Neural progenitor cell (in vitro differentiated cells): ENCODE data around the gene AGTRAP. TPM values are rescaled to one million over a fixed set of nuclear protein-coding genes. Genes with fewer than 3 reads are reported as not detected.

Experiments
- DNase-seq: peaks from one replicate; pipeline ENCODE4 v3.0.0-alpha.2; 2016; ENCODE audit warnings: low spot score
- H2AFZ ChIP-seq: fragments of 200-600 bp; sonication (generic); replicated peaks from 2 replicates; pipeline ENCODE4 v1.6.1; 2016; ENCODE audit warnings: antibody characterized with exemption
- H3F3A ChIP-seq: fragments of 200-600 bp; sonication (generic); 2 replicates; pipeline ENCODE4 v1.6.1; 2016; ENCODE audit warnings: antibody characterized with exemption, low read depth
- H3K27ac ChIP-seq: fragments of 200-600 bp; sonication (generic); 2 replicates; pipeline ENCODE4 v1.5.1; 2016; ENCODE audit warnings: mild to moderate bottlenecking
- H3K27me3 ChIP-seq: fragments of 200-600 bp; sonication (generic); 2 replicates; pipeline ENCODE4 v1.6.1; 2016; ENCODE audit warnings: mild to moderate bottlenecking, moderate library complexity
- H3K36me3 ChIP-seq: fragments of 200-600 bp; sonication (generic); 2 replicates; pipeline ENCODE4 v1.5.1; 2016
- H3K4me1 ChIP-seq: fragments of 200-600 bp; sonication (generic); 2 replicates; pipeline ENCODE4 v1.6.1; 2016; ENCODE audit warnings: mixed run types
- H3K4me2 ChIP-seq: fragments of 200-600 bp; sonication (generic); 2 replicates; pipeline ENCODE4 v1.6.1; 2016
- H3K4me3 ChIP-seq: fragments of 200-600 bp; sonication (generic); 2 replicates; pipeline ENCODE4 v1.5.1; 2016
- H3K79me2 ChIP-seq: fragments of 200-600 bp; sonication (generic); 2 replicates; pipeline ENCODE4 v1.6.1; 2016; ENCODE audit warnings: low read depth
- H3K9ac ChIP-seq: fragments of 200-600 bp; sonication (generic); 2 replicates; pipeline ENCODE4 v1.6.1; 2016
- H3K9me3 ChIP-seq: fragments of 200-600 bp; sonication (generic); 2 replicates; pipeline ENCODE4 v1.5.1; 2016; ENCODE audit warnings: low read depth
- H4K20me1 ChIP-seq: fragments of 200-600 bp; sonication (generic); 2 replicates; pipeline ENCODE4 v1.6.1; 2016; ENCODE audit warnings: low read depth
- H3K27ac Mint-ChIP-seq: 3 replicates; pipeline ENCODE4 v1.8.0; 2021; ENCODE audit warnings: mixed read lengths
- H3K27me3 Mint-ChIP-seq: 2 replicates; pipeline ENCODE4 v1.8.0; 2022; ENCODE audit warnings: low read depth, mild to moderate bottlenecking, inconsistent platforms, moderate library complexity, mixed read lengths; ENCODE audit not compliant: insufficient read depth
- H3K36me3 Mint-ChIP-seq: 3 replicates; pipeline ENCODE4 v1.8.0; 2021; ENCODE audit warnings: mixed read lengths
- H3K4me1 Mint-ChIP-seq: 3 replicates; pipeline ENCODE4 v1.8.0; 2021; ENCODE audit warnings: mixed read lengths
- H3K4me3 Mint-ChIP-seq: 3 replicates; pipeline ENCODE4 v1.8.0; 2021; ENCODE audit warnings: mild to moderate bottlenecking, moderate library complexity, mixed read lengths
- H3K9me3 Mint-ChIP-seq: 3 replicates; pipeline ENCODE4 v1.8.0; 2020; ENCODE audit warnings: mixed read lengths
- EZH2 ChIP-seq: fragments of 200-600 bp; sonication (generic); IDR thresholded peaks from 2 replicates; pipeline ENCODE4 v1.6.1; 2017; ENCODE audit warnings: antibody characterized with exemption, mild to moderate bottlenecking, moderate library complexity
- EZH2phosphoT487 ChIP-seq: fragments of 200-600 bp; sonication (generic); IDR thresholded peaks from 2 replicates; pipeline ENCODE4 v1.6.1; 2017; ENCODE audit warnings: antibody characterized with exemption
- total RNA-seq: library from RNA; depleted of rRNA; stranded (reverse); fragments of >200 nt; gene quantifications from 2 replicates; pipeline ENCODE4 v1.2.3, GENCODE V29; 2015; ENCODE audit warnings: low replicate concordance
- TF ChIP-seq, protein P1 (sequence below): fragments of 200-600 bp; sonication (generic); IDR thresholded peaks from 2 replicates; pipeline ENCODE4 v1.5.1; 2017; ENCODE audit warnings: antibody characterized with exemption, mild to moderate bottlenecking

The AGTRAP gene
- total RNA-seq, 1 donor from 2014 or later, result 12.4 TPM

DNA sequence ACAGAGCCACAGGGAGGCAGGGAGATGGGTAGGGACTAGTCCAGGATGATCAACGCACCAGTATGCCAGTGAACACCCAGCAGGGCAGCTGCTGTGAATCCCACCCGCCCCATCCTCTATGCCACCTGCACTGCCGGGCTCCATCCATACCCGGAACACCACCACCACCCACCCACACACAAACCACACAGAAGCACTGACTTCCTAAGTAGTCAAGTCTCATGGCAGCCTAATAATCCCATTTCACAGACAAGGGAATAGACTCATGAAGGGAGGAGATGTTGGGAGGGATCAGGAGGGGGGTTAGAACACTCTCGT, 38.1 kb upstream of the AGTRAP start:
- Histone ChIP-seq H3K36me3 (no peaks in the 10 kb centered on the region), H3K4me2 (no peak overlapping the region), H3K27ac (no peak overlapping the region), H3K27me3 (no peaks in the 10 kb centered on the region), H3K79me2 (peaks cover 88% of the 10 kb centered on the region), H3K4me1 (peaks cover 39% of the 10 kb centered on the region), H4K20me1 (peaks cover 67% of the 10 kb centered on the region), H3F3A (peaks cover 70% of the 10 kb centered on the region), H3K9ac (no peak overlapping the region), H3K4me3 (no peak overlapping the region), H3K9me3 (no peaks in the 10 kb centered on the region), H2AFZ (no peak overlapping the region)
- H3K27me3 Mint-ChIP-seq, result peaks cover 9% of the 10 kb centered on the region
- no peak for DNase-seq
- no peak for TF ChIP-seq EZH2
- TF ChIP-seq, protein P1, sequence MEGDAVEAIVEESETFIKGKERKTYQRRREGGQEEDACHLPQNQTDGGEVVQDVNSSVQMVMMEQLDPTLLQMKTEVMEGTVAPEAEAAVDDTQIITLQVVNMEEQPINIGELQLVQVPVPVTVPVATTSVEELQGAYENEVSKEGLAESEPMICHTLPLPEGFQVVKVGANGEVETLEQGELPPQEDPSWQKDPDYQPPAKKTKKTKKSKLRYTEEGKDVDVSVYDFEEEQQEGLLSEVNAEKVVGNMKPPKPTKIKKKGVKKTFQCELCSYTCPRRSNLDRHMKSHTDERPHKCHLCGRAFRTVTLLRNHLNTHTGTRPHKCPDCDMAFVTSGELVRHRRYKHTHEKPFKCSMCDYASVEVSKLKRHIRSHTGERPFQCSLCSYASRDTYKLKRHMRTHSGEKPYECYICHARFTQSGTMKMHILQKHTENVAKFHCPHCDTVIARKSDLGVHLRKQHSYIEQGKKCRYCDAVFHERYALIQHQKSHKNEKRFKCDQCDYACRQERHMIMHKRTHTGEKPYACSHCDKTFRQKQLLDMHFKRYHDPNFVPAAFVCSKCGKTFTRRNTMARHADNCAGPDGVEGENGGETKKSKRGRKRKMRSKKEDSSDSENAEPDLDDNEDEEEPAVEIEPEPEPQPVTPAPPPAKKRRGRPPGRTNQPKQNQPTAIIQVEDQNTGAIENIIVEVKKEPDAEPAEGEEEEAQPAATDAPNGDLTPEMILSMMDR, result no peak
- TF ChIP-seq EZH2phosphoT487, result no peak
- H3K27ac Mint-ChIP-seq, result no peak overlapping the region
- H3K4me3 Mint-ChIP-seq, result no peak overlapping the region
- H3K4me1 Mint-ChIP-seq, result peaks cover 33% of the 10 kb centered on the region
- no peaks in the 10 kb centered on the region for H3K9me3 Mint-ChIP-seq
- no peaks in the 10 kb centered on the region for H3K36me3 Mint-ChIP-seq

DNA sequence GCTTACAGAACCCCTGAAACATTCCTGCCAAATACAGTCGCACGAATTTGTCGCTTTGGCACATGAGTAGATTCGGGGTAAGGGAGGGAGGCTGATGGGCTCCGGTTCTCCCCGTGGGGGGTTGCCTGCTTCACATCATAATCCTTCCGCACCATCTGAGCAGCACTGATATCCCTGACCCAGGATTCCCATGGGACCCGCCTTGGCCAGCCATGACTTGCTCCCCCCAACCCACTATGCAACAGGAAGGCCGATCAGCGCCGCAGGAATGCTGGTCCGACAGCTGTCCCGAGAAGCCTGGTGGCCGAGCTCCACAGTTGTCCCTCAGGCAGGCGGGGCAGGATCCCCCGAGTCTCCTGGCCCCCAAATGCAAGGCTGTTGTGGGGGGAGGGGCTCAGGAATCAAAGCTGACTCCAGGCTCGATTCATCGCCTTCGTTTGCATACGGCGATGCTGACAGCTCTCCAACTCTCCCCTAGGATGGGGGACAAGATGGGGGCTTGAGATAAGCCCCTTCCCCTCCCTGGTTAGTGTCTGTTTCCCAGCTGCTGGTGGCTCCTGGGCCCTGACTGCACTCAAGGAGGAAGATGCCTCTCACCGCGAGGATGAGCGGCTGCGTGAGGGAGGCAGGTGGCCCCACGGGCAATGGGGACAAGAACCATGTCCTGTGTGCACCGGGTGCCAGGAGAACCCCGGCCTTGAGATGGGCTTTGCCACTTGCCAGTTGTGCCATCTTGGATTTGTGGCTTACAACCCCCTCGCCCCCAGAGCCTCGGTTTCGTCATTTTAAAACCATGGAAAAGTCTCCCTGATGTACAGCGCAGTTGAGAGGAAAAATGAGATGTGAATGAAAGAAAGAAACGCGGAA, 35.1 kb upstream of the AGTRAP start:
- no peaks in the 10 kb centered on the region for H3K27me3 Mint-ChIP-seq
- peak; percentile 37 for DNase-seq

DNA sequence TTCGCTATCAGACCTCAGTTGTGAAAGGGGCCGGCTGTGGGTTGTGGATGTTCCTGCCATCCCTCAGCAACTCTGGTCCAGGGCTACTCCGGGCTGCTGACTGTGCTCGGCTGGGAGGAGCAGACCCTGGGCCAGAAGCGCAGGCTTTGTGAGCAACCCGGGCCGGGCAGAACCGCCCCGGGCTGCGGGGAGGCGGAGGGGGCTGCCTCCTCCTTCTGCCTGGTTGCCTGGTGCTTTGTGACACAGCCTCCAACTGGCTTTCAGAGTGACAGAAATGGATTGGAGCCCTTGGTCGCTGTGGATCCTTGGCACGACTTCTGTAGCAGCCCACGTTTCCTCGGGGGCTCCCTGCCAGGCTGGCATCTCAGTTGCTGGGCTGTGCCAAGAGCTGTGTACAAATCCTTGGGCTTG, 34.4 kb upstream of the AGTRAP start:
- peaks cover 72% of the 10 kb centered on the region for H4K20me1 ChIP-seq
- H3K9me3 Mint-ChIP-seq, result no peaks in the 10 kb centered on the region
- H3K27ac ChIP-seq, result peak overlapping the region; percentile 75
- peak; percentile 42 for DNase-seq
- peaks cover 42% of the 10 kb centered on the region for H3K4me1 Mint-ChIP-seq
- no peaks in the 10 kb centered on the region for H3K36me3 ChIP-seq
- peaks cover 45% of the 10 kb centered on the region for H3F3A ChIP-seq
- H3K36me3 Mint-ChIP-seq, result no peaks in the 10 kb centered on the region
- H3K4me3 Mint-ChIP-seq, result peak overlapping the region; percentile 61
- peaks cover 42% of the 10 kb centered on the region for H3K4me1 ChIP-seq
- no peaks in the 10 kb centered on the region for H3K9me3 ChIP-seq
- no peak overlapping the region for H3K9ac ChIP-seq
- no peak overlapping the region for H2AFZ ChIP-seq
- H3K4me3 ChIP-seq, result no peak overlapping the region
- peaks cover 89% of the 10 kb centered on the region for H3K79me2 ChIP-seq
- peak overlapping the region; percentile 32 for H3K27ac Mint-ChIP-seq
- no peak for TF ChIP-seq EZH2
- TF ChIP-seq, protein P1, result no peak
- TF ChIP-seq EZH2phosphoT487, result no peak
- H3K27me3 Mint-ChIP-seq, result no peaks in the 10 kb centered on the region
- no peaks in the 10 kb centered on the region for H3K27me3 ChIP-seq
- peak overlapping the region; percentile 40 for H3K4me2 ChIP-seq

More for the DNA sequence above, 35.1 kb upstream of the AGTRAP start:
- H3K36me3 ChIP-seq, result no peaks in the 10 kb centered on the region
- no peaks in the 10 kb centered on the region for H3K36me3 Mint-ChIP-seq
- no peaks in the 10 kb centered on the region for H3K9me3 ChIP-seq
- H4K20me1 ChIP-seq, result peaks cover 69% of the 10 kb centered on the region
- peak overlapping the region; percentile 32 for H3K27ac Mint-ChIP-seq
- TF ChIP-seq, protein P1, result no peak
- TF ChIP-seq EZH2 (no peak), EZH2phosphoT487 (no peak)
- peaks cover 42% of the 10 kb centered on the region for H3K4me1 Mint-ChIP-seq
- no peak overlapping the region for H3K4me3 ChIP-seq
- no peaks in the 10 kb centered on the region for H3K27me3 ChIP-seq
- H3K9me3 Mint-ChIP-seq, result no peaks in the 10 kb centered on the region
- peaks cover 52% of the 10 kb centered on the region for H3F3A ChIP-seq
- H3K27ac ChIP-seq, result peak overlapping the region; percentile 75
- H3K9ac ChIP-seq, result no peak overlapping the region
- peak overlapping the region; percentile 46 for H3K4me2 ChIP-seq
- no peak overlapping the region for H2AFZ ChIP-seq
- H3K4me1 ChIP-seq, result peaks cover 44% of the 10 kb centered on the region
- H3K4me3 Mint-ChIP-seq, result peak overlapping the region; percentile 61
- H3K79me2 ChIP-seq, result peaks cover 91% of the 10 kb centered on the region
